Measurements from ENCODE around the gene ZNF444. TPM values are rescaled to one million over a fixed set of nuclear protein-coding genes. Genes with fewer than 3 reads are reported as not detected.

The ZNF444 gene
- polyA plus RNA-seq, 1 donor, result 36.7 TPM

GRCh38 chr19:56121180-56122167 is 19.6 kb upstream of the ZNF444 start, which contains the start of gene ZNF787:
ZNF787 (minus strand) TSS chr19:56121295; CDS start chr19:56103217, 18,078 bp downstream.
- peak; percentile 99 for DNase-seq
- Histone ChIP-seq H3K9me3 (ENCODE audit: control insufficient read depth, low read depth, low read length) (no peaks in the 10 kb centered on the region), H3K36me3 (ENCODE audit: control insufficient read depth, insufficient read depth, low read length) (peaks cover 9% of the 10 kb centered on the region), H3K4me1 (ENCODE audit: control insufficient read depth, insufficient read depth, low read length) (peaks cover 32% of the 10 kb centered on the region), H3K27ac (ENCODE audit: low read length) (peak within 1 kb of the TSS; percentile 96), H3K4me3 (ENCODE audit: low read length) (peak within 1 kb of the TSS; percentile 74), H3K27me3 (ENCODE audit: control insufficient read depth, insufficient read depth, low read length) (no peaks in the 10 kb centered on the region)
- WGBS (ENCODE audit: insufficient coverage, low lambda C conversion rate), result no CpG with 5 or more reads among the region's 74 CpGs

GRCh38 chr19:56123266-56123891 is 17.7 kb upstream of the ZNF444 start:
- H3K9me3 ChIP-seq (ENCODE audit: control insufficient read depth, low read depth, low read length), result no peaks in the 10 kb centered on the region
- H3K4me1 ChIP-seq (ENCODE audit: control insufficient read depth, insufficient read depth, low read length), result peaks cover 27% of the 10 kb centered on the region
- H3K27ac ChIP-seq (ENCODE audit: low read length), result no peak overlapping the region
- no peak for DNase-seq
- H3K27me3 ChIP-seq (ENCODE audit: control insufficient read depth, insufficient read depth, low read length), result no peaks in the 10 kb centered on the region
- H3K36me3 ChIP-seq (ENCODE audit: control insufficient read depth, insufficient read depth, low read length), result peaks cover 3% of the 10 kb centered on the region
- H3K4me3 ChIP-seq (ENCODE audit: low read length), result no peak overlapping the region
- no CpG with 5 or more reads among the region's 16 CpGs for WGBS (ENCODE audit: insufficient coverage, low lambda C conversion rate)

- H3K9me3 ChIP-seq (ENCODE audit: control insufficient read depth, low read depth, low read length), result no peaks in the 10 kb centered on the region
- no CpG with 5 or more reads among the region's 4 CpGs for WGBS (ENCODE audit: insufficient coverage, low lambda C conversion rate)
- H3K27me3 ChIP-seq (ENCODE audit: control insufficient read depth, insufficient read depth, low read length), result no peaks in the 10 kb centered on the region
- DNase-seq, result no peak
- H3K36me3 ChIP-seq (ENCODE audit: control insufficient read depth, insufficient read depth, low read length), result no peaks in the 10 kb centered on the region
- H3K4me3 ChIP-seq (ENCODE audit: low read length), result no peak overlapping the region
- peaks cover 15% of the 10 kb centered on the region for H3K4me1 ChIP-seq (ENCODE audit: control insufficient read depth, insufficient read depth, low read length)
- H3K27ac ChIP-seq (ENCODE audit: low read length), result no peak overlapping the region
Observed at GRCh38 chr19:56124578-56124977, 16.5 kb upstream of the ZNF444 start.

GRCh38 chr19:56125806-56126590 is 15.1 kb upstream of the ZNF444 start:
- H3K27me3 ChIP-seq (ENCODE audit: control insufficient read depth, insufficient read depth, low read length), result no peaks in the 10 kb centered on the region
- H3K27ac ChIP-seq (ENCODE audit: low read length), result no peak overlapping the region
- H3K4me3 ChIP-seq (ENCODE audit: low read length), result no peak overlapping the region
- H3K4me1 ChIP-seq (ENCODE audit: control insufficient read depth, insufficient read depth, low read length), result peaks cover 10% of the 10 kb centered on the region
- H3K9me3 ChIP-seq (ENCODE audit: control insufficient read depth, low read depth, low read length), result no peaks in the 10 kb centered on the region
- WGBS (ENCODE audit: insufficient coverage, low lambda C conversion rate), result no CpG with 5 or more reads among the region's 16 CpGs
- DNase-seq, result peak in 1 of 2 donors; percentile 51
- no peaks in the 10 kb centered on the region for H3K36me3 ChIP-seq (ENCODE audit: control insufficient read depth, insufficient read depth, low read length)

- no CpG with 5 or more reads among the region's 19 CpGs for WGBS (ENCODE audit: insufficient coverage, low lambda C conversion rate)
- no peak overlapping the region for H3K4me3 ChIP-seq (ENCODE audit: low read length)
- H3K4me1 ChIP-seq (ENCODE audit: control insufficient read depth, insufficient read depth, low read length), result peaks cover 4% of the 10 kb centered on the region
- no peaks in the 10 kb centered on the region for H3K36me3 ChIP-seq (ENCODE audit: control insufficient read depth, insufficient read depth, low read length)
- no peaks in the 10 kb centered on the region for H3K9me3 ChIP-seq (ENCODE audit: control insufficient read depth, low read depth, low read length)
- no peaks in the 10 kb centered on the region for H3K27me3 ChIP-seq (ENCODE audit: control insufficient read depth, insufficient read depth, low read length)
- DNase-seq, result no peak
- H3K27ac ChIP-seq (ENCODE audit: low read length), result no peak overlapping the region
Observed at GRCh38 chr19:56126983-56127780, 13.9 kb upstream of the ZNF444 start.

- Histone ChIP-seq H3K27ac (ENCODE audit: low read length) (no peak overlapping the region), H3K27me3 (ENCODE audit: control insufficient read depth, insufficient read depth, low read length) (no peaks in the 10 kb centered on the region)
- no CpG with 5 or more reads among the region's 7 CpGs for WGBS (ENCODE audit: insufficient coverage, low lambda C conversion rate)
Observed at GRCh38 chr19:56130006-56130405, 11.1 kb upstream of the ZNF444 start.

GRCh38 chr19:56131651-56132050 is 9.4 kb upstream of the ZNF444 start:
- Histone ChIP-seq H3K36me3 (ENCODE audit: control insufficient read depth, insufficient read depth, low read length) (no peaks in the 10 kb centered on the region), H3K9me3 (ENCODE audit: control insufficient read depth, low read depth, low read length) (no peaks in the 10 kb centered on the region)
- WGBS (ENCODE audit: insufficient coverage, low lambda C conversion rate), result 100% methylated on average over 1 of the region's 8 CpGs

More at GRCh38 chr19:56130006-56130405, 11.1 kb upstream of the ZNF444 start:
- Histone ChIP-seq H3K4me3 (ENCODE audit: low read length) (no peak overlapping the region), H3K4me1 (ENCODE audit: control insufficient read depth, insufficient read depth, low read length) (peaks cover 4% of the 10 kb centered on the region), H3K36me3 (ENCODE audit: control insufficient read depth, insufficient read depth, low read length) (no peaks in the 10 kb centered on the region), H3K9me3 (ENCODE audit: control insufficient read depth, low read depth, low read length) (no peaks in the 10 kb centered on the region)
- no peak for DNase-seq

GRCh38 chr19:56132316-56132822 is 8.7 kb upstream of the ZNF444 start:
- DNase-seq, result no peak
- H3K27me3 ChIP-seq (ENCODE audit: control insufficient read depth, insufficient read depth, low read length), result no peaks in the 10 kb centered on the region
- no CpG with 5 or more reads among the region's 14 CpGs for WGBS (ENCODE audit: insufficient coverage, low lambda C conversion rate)

More at GRCh38 chr19:56131651-56132050, 9.4 kb upstream of the ZNF444 start:
- no peak overlapping the region for H3K4me3 ChIP-seq (ENCODE audit: low read length)
- H3K4me1 ChIP-seq (ENCODE audit: control insufficient read depth, insufficient read depth, low read length), result no peaks in the 10 kb centered on the region
- H3K27me3 ChIP-seq (ENCODE audit: control insufficient read depth, insufficient read depth, low read length), result no peaks in the 10 kb centered on the region
- no peak overlapping the region for H3K27ac ChIP-seq (ENCODE audit: low read length)
- no peak for DNase-seq

GRCh38 chr19:56133858-56134653 is 7.0 kb upstream of the ZNF444 start:
- Histone ChIP-seq H3K9me3 (ENCODE audit: control insufficient read depth, low read depth, low read length) (no peaks in the 10 kb centered on the region), H3K4me3 (ENCODE audit: low read length) (no peak overlapping the region), H3K36me3 (ENCODE audit: control insufficient read depth, insufficient read depth, low read length) (no peaks in the 10 kb centered on the region), H3K4me1 (ENCODE audit: control insufficient read depth, insufficient read depth, low read length) (no peaks in the 10 kb centered on the region), H3K27me3 (ENCODE audit: control insufficient read depth, insufficient read depth, low read length) (no peaks in the 10 kb centered on the region), H3K27ac (ENCODE audit: low read length) (no peak overlapping the region)
- 82% methylated on average over 2 of the region's 14 CpGs for WGBS (ENCODE audit: insufficient coverage, low lambda C conversion rate)
- DNase-seq, result no peak

More at GRCh38 chr19:56132316-56132822, 8.7 kb upstream of the ZNF444 start:
- H3K36me3 ChIP-seq (ENCODE audit: control insufficient read depth, insufficient read depth, low read length), result no peaks in the 10 kb centered on the region
- no peaks in the 10 kb centered on the region for H3K4me1 ChIP-seq (ENCODE audit: control insufficient read depth, insufficient read depth, low read length)
- H3K9me3 ChIP-seq (ENCODE audit: control insufficient read depth, low read depth, low read length), result no peaks in the 10 kb centered on the region
- no peak overlapping the region for H3K4me3 ChIP-seq (ENCODE audit: low read length)
- no peak overlapping the region for H3K27ac ChIP-seq (ENCODE audit: low read length)

All from large intestine (tissue), 3 donors.